Calu3 (cell line): Measurements from ENCODE around the gene OR52E5. TPM values are rescaled to one million over a fixed set of nuclear protein-coding genes. Genes with fewer than 3 reads are reported as not detected.

ENCODE experiments used
- BruUV-seq: library from RNA; stranded (reverse); fragments of 400-500 nt; replicated peaks from 2 replicates; lab custom pipeline; 2021; lab: Mats Ljungman, UMichigan
- CTCF ChIA-PET: fragments of 300-600 bp; sonication (Branson Sonifier 250); formaldehyde crosslinking; loops from one replicate; lab custom pipeline; 2022; ENCODE audit warnings: antibody characterized with exemption; lab: Charles Lee
- DNase-seq: peaks from one replicate; pipeline ENCODE4 v3.0.0; 2022
- H3K27ac Mint-ChIP-seq: one replicate; pipeline ENCODE4 v1.8.0; 2022; ENCODE audit warnings: mixed read lengths; ENCODE audit not compliant: unreplicated experiment
- H3K27me3 Mint-ChIP-seq: one replicate; pipeline ENCODE4 v1.8.0; 2022; ENCODE audit warnings: mixed read lengths; ENCODE audit not compliant: unreplicated experiment
- H3K36me3 Mint-ChIP-seq: one replicate; pipeline ENCODE4 v1.8.0; 2022; ENCODE audit warnings: mild to moderate bottlenecking, moderate library complexity, mixed read lengths; ENCODE audit not compliant: insufficient read depth, unreplicated experiment
- H3K4me1 Mint-ChIP-seq: one replicate; pipeline ENCODE4 v1.8.0; 2022; ENCODE audit warnings: mild to moderate bottlenecking, low read depth, mixed read lengths; ENCODE audit not compliant: unreplicated experiment
- H3K4me3 Mint-ChIP-seq: one replicate; pipeline ENCODE4 v1.8.0; 2022; ENCODE audit warnings: mild to moderate bottlenecking, low read depth, moderate library complexity, mixed read lengths; ENCODE audit not compliant: unreplicated experiment
- H3K9me3 Mint-ChIP-seq: one replicate; pipeline ENCODE4 v1.8.0; 2022; ENCODE audit warnings: low read depth, mixed read lengths; ENCODE audit not compliant: unreplicated experiment
- intact Hi-C: fragments of 100-400 bp; cut with micrococcal nuclease; formaldehyde crosslinking; loops from one replicate; pipeline ENCODE4 v1.10.0; 2022; ENCODE audit not compliant: unreplicated experiment
- total RNA-seq: library from RNA; stranded (reverse); gene quantifications from 2 replicates; pipeline ENCODE4 v1.2.3, GENCODE V29; 2022
- TF ChIP-seq, protein P1 (sequence below): fragments of 200-600 bp; IDR thresholded peaks from one replicate; pipeline ENCODE4 v1.8.0; 2022; ENCODE audit warnings: antibody characterized with exemption; ENCODE audit not compliant: unreplicated experiment

OR52E5 gene
- total RNA-seq, 1 experiment from 2014 or later: not detected

DNA sequence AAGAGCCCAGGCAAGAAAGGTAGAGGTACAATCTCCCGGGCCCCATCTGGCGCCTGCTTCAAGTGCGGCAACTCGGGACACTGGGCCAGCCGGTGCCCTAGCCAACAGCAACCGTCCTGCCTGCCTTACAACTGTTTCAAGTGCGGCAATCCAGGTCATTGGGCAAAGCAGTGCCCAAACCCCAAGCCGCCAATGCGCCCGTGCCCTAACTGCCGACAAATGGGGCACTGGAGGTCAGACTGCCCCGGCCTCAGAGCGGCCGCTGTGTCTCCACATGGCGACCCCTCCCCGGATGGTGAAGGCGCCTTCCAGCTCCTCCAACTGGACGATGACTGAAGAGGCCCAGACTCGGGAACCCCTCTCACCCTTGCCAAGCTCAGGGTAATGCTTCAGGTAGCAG is 37.6 kb downstream of the OR52E5 start:
- no peak for DNase-seq
- CTCF ChIA-PET: no interaction called here
- Mint-ChIP-seq H3K27ac (no peak overlapping the region), H3K36me3 (no peaks in the 10 kb centered on the region), H3K4me1 (no peaks in the 10 kb centered on the region), H3K4me3 (no peak overlapping the region), H3K9me3 (peaks cover 36% of the 10 kb centered on the region), H3K27me3 (no peaks in the 10 kb centered on the region)
- BruUV-seq: no TSS peak
- intact Hi-C loops: no loop called here
- TF ChIP-seq, protein P1, sequence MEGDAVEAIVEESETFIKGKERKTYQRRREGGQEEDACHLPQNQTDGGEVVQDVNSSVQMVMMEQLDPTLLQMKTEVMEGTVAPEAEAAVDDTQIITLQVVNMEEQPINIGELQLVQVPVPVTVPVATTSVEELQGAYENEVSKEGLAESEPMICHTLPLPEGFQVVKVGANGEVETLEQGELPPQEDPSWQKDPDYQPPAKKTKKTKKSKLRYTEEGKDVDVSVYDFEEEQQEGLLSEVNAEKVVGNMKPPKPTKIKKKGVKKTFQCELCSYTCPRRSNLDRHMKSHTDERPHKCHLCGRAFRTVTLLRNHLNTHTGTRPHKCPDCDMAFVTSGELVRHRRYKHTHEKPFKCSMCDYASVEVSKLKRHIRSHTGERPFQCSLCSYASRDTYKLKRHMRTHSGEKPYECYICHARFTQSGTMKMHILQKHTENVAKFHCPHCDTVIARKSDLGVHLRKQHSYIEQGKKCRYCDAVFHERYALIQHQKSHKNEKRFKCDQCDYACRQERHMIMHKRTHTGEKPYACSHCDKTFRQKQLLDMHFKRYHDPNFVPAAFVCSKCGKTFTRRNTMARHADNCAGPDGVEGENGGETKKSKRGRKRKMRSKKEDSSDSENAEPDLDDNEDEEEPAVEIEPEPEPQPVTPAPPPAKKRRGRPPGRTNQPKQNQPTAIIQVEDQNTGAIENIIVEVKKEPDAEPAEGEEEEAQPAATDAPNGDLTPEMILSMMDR: no peak

DNA sequence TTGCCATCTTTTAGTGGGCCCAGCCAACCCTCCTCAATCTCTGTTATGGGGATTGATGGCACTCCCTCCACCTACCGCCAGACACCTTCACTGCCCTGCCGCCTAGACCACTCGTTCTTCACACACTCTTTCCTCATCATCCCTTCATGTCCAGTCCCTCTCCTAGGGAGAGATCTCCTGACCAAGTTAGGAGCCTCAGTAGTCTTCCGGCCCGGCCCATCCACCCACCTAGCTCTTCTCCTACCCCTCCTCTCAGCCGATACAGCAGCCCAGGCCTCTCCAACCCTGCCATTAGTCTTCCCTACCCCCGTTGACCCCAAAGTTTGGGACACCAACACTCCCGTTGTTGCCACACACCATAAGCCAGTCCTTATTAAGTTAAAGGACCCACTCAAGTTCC is 38.1 kb downstream of the OR52E5 start:
- TF ChIP-seq, protein P1: no peak
- Mint-ChIP-seq H3K27me3 (no peaks in the 10 kb centered on the region), H3K9me3 (peaks cover 36% of the 10 kb centered on the region), H3K4me3 (no peak overlapping the region), H3K27ac (no peak overlapping the region), H3K36me3 (no peaks in the 10 kb centered on the region), H3K4me1 (no peaks in the 10 kb centered on the region)
- intact Hi-C loops: no loop called here
- no peak for DNase-seq
- no TSS peak for BruUV-seq
- CTCF ChIA-PET: no interaction called here

DNA sequence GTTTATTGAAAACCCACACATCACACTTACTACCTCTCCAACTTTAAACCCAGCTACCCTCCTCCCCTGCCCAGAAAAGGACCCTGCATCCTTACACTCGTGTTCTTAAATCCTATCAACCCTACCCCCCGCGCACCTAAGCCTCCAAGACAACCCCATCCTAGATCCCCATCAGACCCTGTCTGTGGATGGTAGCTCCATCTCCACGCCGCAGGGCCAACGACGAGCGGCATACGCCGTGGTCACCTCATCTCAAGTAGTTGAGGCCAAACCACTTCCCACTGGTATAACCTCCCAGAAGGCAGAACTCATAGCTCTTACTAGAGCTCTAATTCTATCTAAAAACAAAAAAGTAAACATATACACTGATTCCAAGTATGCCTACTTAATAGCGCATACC is 39.7 kb downstream of the OR52E5 start:
- H3K36me3 Mint-ChIP-seq: no peaks in the 10 kb centered on the region
- CTCF ChIA-PET: no interaction called here
- H3K4me3 Mint-ChIP-seq: no peak overlapping the region
- no peaks in the 10 kb centered on the region for H3K4me1 Mint-ChIP-seq
- H3K27ac Mint-ChIP-seq: no peak overlapping the region
- TF ChIP-seq, protein P1: no peak
- DNase-seq: no peak
- BruUV-seq: no TSS peak
- intact Hi-C loops: no loop called here
- H3K9me3 Mint-ChIP-seq: peaks cover 40% of the 10 kb centered on the region
- H3K27me3 Mint-ChIP-seq: no peaks in the 10 kb centered on the region

DNA sequence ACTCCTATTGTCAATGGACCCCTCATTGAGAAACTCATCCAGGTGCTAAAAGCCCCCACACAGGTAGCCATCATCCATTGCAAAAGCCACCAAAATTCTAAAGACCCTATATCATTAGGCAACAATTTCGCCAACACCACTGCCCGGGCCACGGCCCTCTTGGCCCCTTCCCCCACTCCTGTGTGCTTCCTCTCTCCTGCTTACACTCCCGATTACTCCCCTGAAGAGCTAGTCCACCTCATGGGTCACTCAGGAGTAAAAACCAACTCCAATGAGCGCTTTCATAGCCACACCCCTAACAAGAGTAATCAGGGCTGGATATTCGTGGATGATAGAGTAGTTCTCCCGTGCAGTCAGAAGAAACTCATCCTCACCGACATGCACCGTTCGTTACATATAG is 40.1 kb downstream of the OR52E5 start:
- CTCF ChIA-PET: no interaction called here
- H3K27me3 Mint-ChIP-seq: no peaks in the 10 kb centered on the region
- H3K9me3 Mint-ChIP-seq: peaks cover 44% of the 10 kb centered on the region
- TF ChIP-seq, protein P1: no peak
- H3K27ac Mint-ChIP-seq: no peak overlapping the region
- intact Hi-C loops: no loop called here
- no peak for DNase-seq
- H3K4me3 Mint-ChIP-seq: no peak overlapping the region
- no peaks in the 10 kb centered on the region for H3K4me1 Mint-ChIP-seq
- H3K36me3 Mint-ChIP-seq: no peaks in the 10 kb centered on the region
- BruUV-seq: no TSS peak
